Stimulated activated CD4-positive, alpha-beta T cell treated with anti-CD3 and anti-CD28 coated beads, Interleukin-4, amount 100 ng/mL, for 48 hours (primary cell): Measurements from ENCODE around the gene FNDC3A.
A peak's percentile ranks its signal among the peaks of the same experiment; 100 is the strongest.

Experiments used
- DNase-seq, 2 donors: peaks; one replicate each; pipeline ENCODE4 v3.0.0-alpha.2; 2020; ENCODE audit warnings: low read depth in 2 of 2

Gene FNDC3A

DNA sequence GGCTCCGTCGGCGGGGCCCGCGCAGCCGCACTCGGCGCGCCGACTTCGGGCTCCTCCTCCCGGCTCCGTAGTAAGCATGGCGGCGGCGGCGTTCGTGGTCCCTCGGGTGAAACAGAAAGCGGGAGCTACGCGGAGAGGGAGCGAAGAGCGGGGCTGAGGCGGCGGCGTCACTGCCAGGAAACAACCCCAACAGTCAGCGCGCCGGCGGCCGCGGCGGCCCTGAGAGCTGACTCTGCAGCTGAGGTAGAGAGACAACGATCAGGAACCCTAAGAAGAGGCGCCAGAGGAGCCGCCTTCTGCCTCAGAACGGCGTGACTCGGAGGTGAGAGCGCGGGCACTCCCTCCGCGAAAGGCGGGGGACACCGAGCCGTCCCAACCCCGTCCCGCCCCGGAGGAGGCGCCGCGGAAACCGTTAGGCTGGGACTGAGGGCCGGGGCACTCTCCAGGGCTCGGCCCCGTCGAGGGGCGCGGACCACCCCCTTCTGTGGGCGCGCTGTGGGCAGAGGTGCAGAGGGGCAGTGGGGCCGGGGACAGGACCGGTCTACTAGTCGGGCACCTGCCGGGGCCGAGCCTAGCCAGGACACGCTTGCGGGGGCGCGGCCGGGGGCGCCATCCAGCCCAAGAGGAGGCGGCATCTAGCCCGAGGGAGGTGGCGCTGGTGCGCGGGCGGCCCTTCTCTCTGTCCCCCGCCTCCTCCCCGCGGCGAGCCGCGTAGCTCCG, at the start of gene FNDC3A:
Gene FNDC3A, plus strand, starts transcription at position 57 of the 720 bp plus-strand sequence. CDS start 30,279 bp downstream, outside the sequence.
- peak; percentile 83 to 85 for DNase-seq

DNA sequence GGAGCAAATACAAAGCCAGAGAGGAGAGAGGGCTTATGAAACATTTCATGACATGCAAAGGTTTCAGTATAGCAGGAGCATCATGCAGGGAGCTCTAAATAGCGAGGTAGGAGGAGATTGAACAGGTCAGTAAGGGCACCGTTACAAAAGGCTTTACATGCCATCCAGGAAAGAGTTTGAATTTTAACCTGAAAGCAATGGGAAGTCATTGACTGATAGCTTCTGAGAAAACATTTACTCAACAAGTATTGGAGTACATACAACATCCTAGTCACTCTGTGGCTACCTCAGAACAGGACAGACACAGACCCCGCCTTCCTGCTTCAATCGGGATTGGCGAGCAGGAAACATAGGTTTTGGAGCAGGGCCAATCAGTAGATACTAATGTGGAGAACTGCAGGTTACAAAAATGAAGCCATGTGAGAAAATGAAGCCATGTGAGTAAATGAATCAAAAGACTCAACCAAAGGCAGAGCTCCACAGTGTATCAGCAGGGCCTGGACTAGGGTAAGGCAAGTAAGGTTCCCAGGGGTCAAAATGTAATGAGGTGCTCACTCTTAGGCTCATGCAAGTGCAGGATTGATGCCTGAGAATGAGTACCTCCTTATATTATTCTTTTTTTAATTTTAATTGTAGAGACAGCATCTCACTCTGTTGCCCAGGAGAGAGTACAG, 46.8 kb upstream of the FNDC3A start:
- DNase-seq, result no peak

DNA sequence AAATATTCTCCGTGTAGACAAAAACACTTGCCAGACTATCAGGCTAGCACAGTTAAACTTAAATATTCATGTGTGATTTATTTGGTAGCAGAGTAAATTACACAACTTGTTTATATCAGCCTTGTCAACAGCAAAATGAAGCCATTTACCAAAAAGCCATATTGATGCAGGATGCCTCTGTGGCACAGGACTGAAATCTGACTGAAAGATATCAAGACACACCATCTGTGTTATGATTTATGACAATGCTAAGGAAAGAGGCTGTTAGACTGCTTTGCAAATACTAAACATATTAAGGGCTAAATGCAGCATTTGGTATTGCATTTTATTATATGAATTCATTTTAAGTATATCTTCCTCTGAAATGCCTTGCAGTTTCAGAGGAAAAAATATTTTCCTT, 44.8 kb upstream of the FNDC3A start:
- DNase-seq, result no peak

DNA sequence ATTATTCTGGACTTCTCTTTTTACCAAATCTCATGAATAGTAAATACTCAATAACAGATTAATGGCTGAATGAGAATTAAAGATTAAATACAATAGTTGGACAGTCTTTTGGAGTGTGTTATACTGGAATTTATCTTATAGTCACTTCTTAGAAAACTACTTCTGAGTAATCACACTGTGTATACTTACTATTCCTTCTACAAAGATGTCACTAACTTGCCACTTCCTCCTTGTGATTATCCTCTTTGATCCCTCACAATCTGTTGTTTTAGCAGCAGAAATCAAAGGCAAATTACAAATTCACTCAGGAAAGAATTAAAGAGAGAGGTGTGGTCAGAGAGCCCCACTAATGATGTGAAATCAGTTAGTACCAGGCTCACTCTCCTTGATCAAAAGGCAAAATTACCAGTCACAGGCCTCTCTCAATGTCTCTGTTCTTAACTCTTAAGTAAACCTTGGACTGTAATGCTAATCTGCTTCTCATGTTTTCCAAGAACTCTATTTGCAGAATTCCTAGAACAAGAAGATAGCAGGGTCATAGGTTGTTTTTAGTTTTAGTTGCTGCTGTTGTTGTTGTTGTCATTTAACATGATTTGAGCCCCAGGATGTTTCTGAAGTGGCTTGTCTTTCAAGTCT, 37.3 kb upstream of the FNDC3A start:
- DNase-seq, result no peak

- DNase-seq, result no peak
Observed at GRCh38 chr13:48939728-48940127, 36.0 kb upstream of the FNDC3A start.

- DNase-seq, result no peak
Observed at GRCh38 chr13:48942131-48942530, 33.6 kb upstream of the FNDC3A start.

GRCh38 chr13:48944221-48944620, 31.5 kb upstream of the FNDC3A start:
- DNase-seq, result no peak

- DNase-seq, result no peak
Observed at GRCh38 chr13:48945626-48946025, 30.1 kb upstream of the FNDC3A start.

GRCh38 chr13:48946163-48946562, 29.5 kb upstream of the FNDC3A start:
- no peak for DNase-seq

- no peak for DNase-seq
Observed at GRCh38 chr13:48949566-48950500, 25.9 kb upstream of the FNDC3A start.

- no peak for DNase-seq
Observed at GRCh38 chr13:48950501-48950875, 25.2 kb upstream of the FNDC3A start.

DNA sequence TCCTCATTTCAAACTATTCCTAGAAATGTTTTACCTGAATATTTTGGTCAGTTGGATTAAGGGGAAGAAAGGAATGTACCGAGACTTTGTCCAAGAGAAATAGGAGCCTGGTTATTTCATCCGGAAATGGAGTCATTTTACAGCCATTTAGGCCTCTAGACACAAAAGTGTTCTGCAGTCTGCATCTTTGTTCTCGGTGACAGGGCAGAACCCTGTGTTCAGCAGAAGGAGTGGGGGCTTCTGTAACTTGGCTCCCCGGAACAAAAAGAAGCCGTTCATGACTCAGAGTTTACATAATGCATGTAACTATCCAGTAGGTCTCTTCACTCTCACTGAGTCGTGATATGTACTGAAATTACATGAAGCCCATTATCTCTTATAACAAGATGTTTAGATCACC, 21.6 kb upstream of the FNDC3A start:
- DNase-seq, result no peak

GRCh38 chr13:48955536-48955935, 20.2 kb upstream of the FNDC3A start:
- no peak for DNase-seq

- DNase-seq, result no peak
Observed at GRCh38 chr13:48961379-48961778, 14.3 kb upstream of the FNDC3A start.

GRCh38 chr13:48962281-48962680, 13.4 kb upstream of the FNDC3A start:
- no peak for DNase-seq

- DNase-seq, result no peak
Observed at GRCh38 chr13:48965736-48966135, 10.0 kb upstream of the FNDC3A start.

DNA sequence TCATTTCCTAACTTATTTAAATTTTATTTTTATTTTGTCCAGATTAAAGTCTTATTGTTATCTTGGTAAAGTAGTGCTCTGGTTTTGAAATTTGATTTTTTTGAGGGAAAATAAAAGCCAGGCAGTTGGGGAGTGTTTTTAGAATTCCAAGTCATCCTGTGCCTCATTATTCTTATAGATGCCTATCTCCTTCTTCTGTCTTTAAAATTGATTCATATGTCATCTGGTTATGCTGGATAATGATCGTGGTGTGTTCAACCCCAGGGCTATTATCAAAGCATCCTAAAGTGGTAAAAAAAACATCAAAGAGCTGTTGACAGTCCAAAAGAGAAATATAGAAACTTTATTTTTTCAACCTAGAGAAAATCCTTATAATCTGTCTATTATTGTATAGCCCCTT, 6.0 kb upstream of the FNDC3A start:
- no peak for DNase-seq

GRCh38 chr13:48973845-48974431, 1.8 kb upstream of the FNDC3A start:
- no peak for DNase-seq

DNA sequence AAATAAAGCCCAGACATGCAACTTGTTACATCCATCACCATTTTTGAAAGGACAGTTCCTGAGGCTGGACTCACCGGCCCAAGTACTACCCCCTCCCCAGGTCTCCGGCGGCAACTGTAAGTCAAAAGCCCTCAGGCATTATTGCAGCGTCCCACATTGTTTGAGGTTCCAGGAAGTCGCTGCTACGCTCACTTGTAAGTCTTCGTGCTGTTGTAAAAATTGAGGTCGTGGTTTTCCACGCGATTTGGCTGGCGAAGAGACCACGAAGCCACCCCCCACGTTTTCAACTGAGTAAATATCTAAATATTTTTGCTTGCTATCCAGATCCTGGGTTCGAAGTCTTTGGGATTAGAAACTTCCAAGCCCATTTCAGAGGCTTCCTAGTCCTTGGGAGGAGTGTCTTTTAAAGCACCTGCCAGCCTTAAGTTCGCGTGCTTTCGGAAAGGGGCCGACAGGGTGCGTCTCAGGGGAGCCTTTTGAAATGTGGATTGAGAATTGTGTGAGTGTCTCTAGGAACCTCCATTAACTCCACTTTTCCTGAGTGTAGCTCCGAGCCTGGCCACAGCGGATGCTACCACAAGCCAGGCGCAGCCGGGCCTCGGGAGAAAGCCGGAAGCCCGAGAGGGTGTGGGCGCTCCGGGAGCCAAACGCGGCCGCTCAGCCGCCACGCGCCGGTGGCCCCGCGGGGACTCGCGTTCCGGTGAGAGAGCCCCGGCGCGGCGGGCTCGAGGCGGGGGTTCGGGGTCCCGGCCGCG, 434 bp upstream of the FNDC3A start:
- peak; percentile 6 to 7 for DNase-seq

DNA sequence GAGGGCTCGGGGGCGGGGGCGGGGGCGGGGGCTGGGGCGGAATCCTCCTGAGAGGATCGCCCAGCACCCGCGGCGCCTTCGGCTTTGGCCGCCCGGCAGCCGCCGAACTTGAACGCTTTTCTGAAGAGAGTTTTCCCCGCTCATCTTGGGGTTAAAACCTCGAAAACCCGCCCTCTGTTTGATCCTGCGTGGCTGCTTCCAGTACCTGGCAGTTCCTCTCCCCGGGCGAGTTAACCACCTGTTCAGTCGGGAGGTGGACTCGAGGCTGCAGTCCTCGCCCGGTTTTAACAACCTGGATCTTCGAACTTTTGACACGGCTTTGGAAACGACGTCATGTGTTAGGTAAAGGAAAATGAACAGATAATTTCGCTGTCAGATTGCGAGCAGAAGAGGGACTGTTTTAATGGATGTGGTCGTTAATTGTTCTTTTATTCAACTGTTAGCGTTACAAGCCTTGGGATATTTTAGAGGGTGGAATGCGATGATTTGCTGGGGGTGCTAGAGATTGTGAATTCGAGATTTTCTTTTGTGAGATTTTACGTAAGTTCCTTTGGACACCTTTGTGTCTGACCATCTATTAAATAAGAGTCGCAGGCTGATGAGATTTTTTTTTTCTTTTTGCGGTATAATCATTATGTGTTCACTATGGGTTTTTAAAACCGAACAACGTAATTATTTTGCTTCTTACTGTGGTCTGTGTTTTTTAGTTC, 1.0 kb downstream of the FNDC3A start:
- peak in 1 of 2 donors; percentile 43 for DNase-seq
